ENCODE measurements around the gene CDS2.

DNA sequence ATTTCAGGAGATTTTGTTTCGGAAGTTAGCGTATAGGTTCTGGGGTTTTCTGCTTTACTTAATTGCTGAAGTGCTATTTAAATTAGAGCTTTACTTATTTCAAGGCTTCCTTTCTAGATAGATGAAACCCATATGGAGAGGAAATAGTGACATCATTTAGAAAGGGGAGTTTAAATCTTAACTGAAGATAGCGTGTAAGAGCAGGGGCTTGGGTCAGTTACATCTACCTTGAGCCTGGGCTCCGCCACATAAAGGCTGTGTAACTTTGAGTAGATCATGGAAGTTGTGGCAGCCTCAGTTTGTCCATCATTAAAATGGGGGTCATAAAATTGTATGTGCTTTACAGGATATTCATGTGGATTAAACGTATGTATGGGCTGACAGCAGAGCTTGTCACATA is 4.7 kb downstream of the CDS2 start:
- TF ChIP-seq, protein P1, sequence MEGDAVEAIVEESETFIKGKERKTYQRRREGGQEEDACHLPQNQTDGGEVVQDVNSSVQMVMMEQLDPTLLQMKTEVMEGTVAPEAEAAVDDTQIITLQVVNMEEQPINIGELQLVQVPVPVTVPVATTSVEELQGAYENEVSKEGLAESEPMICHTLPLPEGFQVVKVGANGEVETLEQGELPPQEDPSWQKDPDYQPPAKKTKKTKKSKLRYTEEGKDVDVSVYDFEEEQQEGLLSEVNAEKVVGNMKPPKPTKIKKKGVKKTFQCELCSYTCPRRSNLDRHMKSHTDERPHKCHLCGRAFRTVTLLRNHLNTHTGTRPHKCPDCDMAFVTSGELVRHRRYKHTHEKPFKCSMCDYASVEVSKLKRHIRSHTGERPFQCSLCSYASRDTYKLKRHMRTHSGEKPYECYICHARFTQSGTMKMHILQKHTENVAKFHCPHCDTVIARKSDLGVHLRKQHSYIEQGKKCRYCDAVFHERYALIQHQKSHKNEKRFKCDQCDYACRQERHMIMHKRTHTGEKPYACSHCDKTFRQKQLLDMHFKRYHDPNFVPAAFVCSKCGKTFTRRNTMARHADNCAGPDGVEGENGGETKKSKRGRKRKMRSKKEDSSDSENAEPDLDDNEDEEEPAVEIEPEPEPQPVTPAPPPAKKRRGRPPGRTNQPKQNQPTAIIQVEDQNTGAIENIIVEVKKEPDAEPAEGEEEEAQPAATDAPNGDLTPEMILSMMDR (IDR thresholded peaks at IDR 0.05; ENCODE audit: low read length) = no peak
- no peak for TF ChIP-seq EZH2 (IDR thresholded peaks at IDR 0.05; ENCODE audit: borderline replicate concordance, low read length)

Data from OCI-LY1 (cell line).